K562 (cell line): ENCODE measurements around the gene MAGEA9B. TPM values are rescaled to one million over a fixed set of nuclear protein-coding genes. Genes with fewer than 3 reads are reported as not detected.

Experiments used
- ATAC-seq: fragments of 200-7000 bp; cut with Tn5 transposase; 3 replicates; pipeline ENCODE4 v1.9.1; 2020; ENCODE audit warnings: moderate library complexity
- BruUV-seq: library from RNA; stranded (reverse); fragments of 400-500 nt; replicated peaks from 2 replicates; lab custom pipeline; 2021; lab: Mats Ljungman, UMichigan
- CTCF ChIA-PET: fragments of 300-600 bp; formaldehyde crosslinking; extraction: SDS; loops from one replicate; lab custom pipeline; 2021; ENCODE audit warnings: low intra/inter-chr PET ratio; lab: Yijun Ruan, JAX
- POLR2A ChIA-PET: fragments of 300-600, 350-650 bp; sonication (Branson Sonifier 250); formaldehyde crosslinking; extraction: SDS; loops from one replicate; lab custom pipeline; 2021; ENCODE audit warnings: antibody characterized with exemption, inconsistent platforms; lab: Yijun Ruan, JAX
- DNase-seq, 4 experiments: peaks; one replicate each; pipeline versions ENCODE4 v3.0.0 to v3.0.0-alpha.2; 2011 to 2018; ENCODE audit warnings: low spot score in 3 of 4, mixed read lengths in 3 of 4; ENCODE audit errors: extremely low read depth in 1 of 4
- FAIRE-seq: peaks from 2 replicates; lab custom pipeline; 2011; peaks lifted over from hg19 to GRCh38; lab: Jason Lieb, UNC
- H2AFZ ChIP-seq: 2 replicates; pipeline ENCODE4 v1.6.0; 2011; ENCODE audit warnings: low read depth, low read length, control low read depth, inconsistent platforms
- H3K27ac ChIP-seq: fragments of 200-600 bp; 3 replicates; pipeline ENCODE4 v1.8.0; 2011; ENCODE audit warnings: low read depth, mild to moderate bottlenecking, control low read depth, inconsistent platforms, low read length, moderate library complexity, mixed read lengths; ENCODE audit errors: extremely low read depth
- H3K27me3 ChIP-seq, 2 experiments: fragments of 300-600 bp in 1 of 2; 2 replicates in 1 of 2; 3 replicates in 1 of 2; pipeline versions ENCODE4 v1.6.0 to v1.8.0; 2011; ENCODE audit warnings: inconsistent platforms in 2 of 2, low read length in 2 of 2, mild to moderate bottlenecking in 1 of 2, mixed read lengths in 1 of 2, moderate library complexity in 1 of 2; ENCODE audit not compliant: control insufficient read depth in 2 of 2, insufficient read depth in 2 of 2
- H3K36me3 ChIP-seq: fragments of 300-600 bp; 3 replicates; pipeline ENCODE4 v1.8.0; 2011; ENCODE audit warnings: mild to moderate bottlenecking, low read length, inconsistent platforms; ENCODE audit not compliant: control insufficient read depth, insufficient read depth
- H3K4me1 ChIP-seq, 2 experiments: fragments of 200-600 bp in 1 of 2; replicated peaks in 1 of 2; 2 replicates in 1 of 2; 3 replicates in 1 of 2; pipeline versions ENCODE4 v1.5.1 to v1.8.0; 2011; ENCODE audit warnings: inconsistent platforms in 2 of 2, low read length in 2 of 2, mild to moderate bottlenecking in 1 of 2, mixed read lengths in 1 of 2, moderate library complexity in 1 of 2; ENCODE audit not compliant: control insufficient read depth in 2 of 2, insufficient read depth in 2 of 2
- H3K4me2 ChIP-seq: 2 replicates; pipeline ENCODE4 v1.6.1; 2011; ENCODE audit warnings: low read length, control low read depth, inconsistent platforms, mixed read lengths; ENCODE audit not compliant: insufficient read depth
- H3K4me3 ChIP-seq: fragments of 200-600 bp; sonication (generic), shearing (Covaris generic); 2 replicates; pipeline ENCODE4 v1.5.1; 2016; ENCODE audit warnings: control low read depth, inconsistent platforms
- H3K79me2 ChIP-seq: fragments of 200-600 bp; 3 replicates; pipeline ENCODE4 v1.8.0; 2011; ENCODE audit warnings: low read length, inconsistent platforms; ENCODE audit not compliant: control insufficient read depth, insufficient read depth
- H3K9ac ChIP-seq, 2 experiments: 2 replicates each; pipeline versions ENCODE4 v1.6.0 to v1.6.1; 2011; ENCODE audit warnings: low read depth in 2 of 2, low read length in 2 of 2, control low read depth in 1 of 2, inconsistent platforms in 1 of 2, mild to moderate bottlenecking in 1 of 2, mixed read lengths in 1 of 2; ENCODE audit not compliant: insufficient read depth in 1 of 2
- H3K9me1 ChIP-seq: one replicate; pipeline ENCODE4 v1.6.0; 2011; ENCODE audit warnings: inconsistent platforms, mild to moderate bottlenecking, low read length, moderate library complexity; ENCODE audit not compliant: control insufficient read depth, insufficient read depth
- H3K9me3 ChIP-seq: replicated peaks from 2 replicates; pipeline ENCODE4 v1.5.1; 2011; ENCODE audit warnings: low read depth, low read length, inconsistent platforms; ENCODE audit not compliant: control insufficient read depth, insufficient read depth
- H4K20me1 ChIP-seq: replicated peaks from 2 replicates; pipeline ENCODE4 v1.6.1; 2011; ENCODE audit warnings: low read length, inconsistent platforms, mixed read lengths; ENCODE audit not compliant: control insufficient read depth, insufficient read depth
- ADNP ChIP-seq: fragments of 200-800 bp; sonication (Bioruptor generic); IDR thresholded peaks from 2 replicates; pipeline ENCODE4 v1.6.1; 2016; ENCODE audit warnings: missing genetic modification characterization, missing compliant biosample characterization
- CBFA2T2 ChIP-seq: fragments of 450-650 bp; conservative IDR thresholded peaks from 2 replicates; pipeline ENCODE4 v1.6.1; 2017; ENCODE audit warnings: mild to moderate bottlenecking
- CHD1 ChIP-seq: fragments of 200-600 bp; sonication (generic); IDR thresholded peaks from one replicate; pipeline ENCODE4 v1.6.1; 2012; ENCODE audit warnings: mild to moderate bottlenecking, moderate library complexity, low read length, inconsistent platforms
- ESRRB ChIP-seq: fragments of 250-450 bp; sonication (Bioruptor Pico); IDR thresholded peaks from 2 replicates; pipeline ENCODE4 v1.5.0; 2020; ENCODE audit warnings: mild to moderate bottlenecking, moderate library complexity, borderline replicate concordance
- HLTF ChIP-seq: fragments of 450-650 bp; IDR thresholded peaks from 2 replicates; pipeline ENCODE4 v1.6.1; 2016
- RBM22 ChIP-seq: fragments of 200-400 bp; formaldehyde crosslinking; IDR thresholded peaks from 2 replicates; pipeline ENCODE4 v1.6.1; 2018; ENCODE audit warnings: low read length, low read depth; ENCODE audit not compliant: poor library complexity, severe bottlenecking
- TOE1 ChIP-seq, 2 experiments: fragments of 450-650 bp in 1 of 2; sonication (generic) in 1 of 2; formaldehyde crosslinking in 1 of 2; IDR thresholded peaks; 2 replicates each; pipeline versions ENCODE4 v1.7.1 to v1.8.0; 2016 to 2022; ENCODE audit warnings: borderline replicate concordance in 2 of 2, mild to moderate bottlenecking in 2 of 2, antibody characterized with exemption in 1 of 2, inconsistent platforms in 1 of 2, low read depth in 1 of 2, missing genetic modification reagents in 1 of 2, moderate library complexity in 1 of 2
- ZNF146 ChIP-seq: IDR thresholded peaks from one replicate; pipeline ENCODE4 v1.6.1; 2018; ENCODE audit warnings: missing compliant biosample characterization; ENCODE audit not compliant: unreplicated experiment
- ZNF274 ChIP-seq: IDR thresholded peaks from 2 replicates; pipeline ENCODE4 v1.6.1; 2011; ENCODE audit warnings: low read depth, mild to moderate bottlenecking, low read length, moderate library complexity, borderline replicate concordance
- ZNF668 ChIP-seq: fragments of 250-450 bp; sonication (Bioruptor Pico); IDR thresholded peaks from 2 replicates; pipeline ENCODE4 v1.8.0; 2022; ENCODE audit warnings: mild to moderate bottlenecking, inconsistent platforms
- WGBS: fragments of 100-300 bp; shearing (Covaris generic); methylation state at CpG from one replicate; pipeline ENCODE4 v1.1.6; 2016; ENCODE audit warnings: low coverage, mixed read lengths; ENCODE audit not compliant: insufficient coverage; ENCODE audit errors: missing lambda C conversion rate; 5-methylcytosine and 5-hydroxymethylcytosine counted together
- in situ Hi-C: fragments of 300-500 bp; cut with MboI; formaldehyde crosslinking; loops from 4 replicates; pipeline ENCODE4 v1.15.0; 2018; ENCODE audit warnings: inconsistent platforms, mixed read lengths
- intact Hi-C: fragments of 100-400 bp; cut with micrococcal nuclease; formaldehyde crosslinking; loops from 2 replicates; pipeline ENCODE4 v1.14.2; 2022
- polyA plus RNA-seq, 8 experiments: library from polyadenylated mRNA; depleted of rRNA in 4 of 8; stranded (reverse) in 5 of 8; unstranded in 3 of 8; fragments of >200 nt; fragmentation: Nextera tagmentation in 2 of 8; fragmentation: Illumina TruSeq in 1 of 8; extraction: Ambion mirVana in 2 of 8; extraction: Trizol in 1 of 8; gene quantifications; 2 replicates each; pipeline versions ENCODE4 v1.2.1 to v1.2.3, GENCODE V29; 2011 to 2014; ENCODE audit warnings: inconsistent platforms in 1 of 8, missing spikeins in 1 of 8
- total RNA-seq, 7 experiments: library from RNA; depleted of rRNA in 6 of 7; stranded (reverse); fragments of >200 nt in 6 of 7; fragmentation: Illumina TruSeq in 2 of 7; extraction: Trizol in 2 of 7; gene quantifications; 2 replicates each; pipeline versions ENCODE4 v1.2.1 to v1.2.3, GENCODE V29; 2011 to 2021; ENCODE audit warnings: low replicate concordance in 1 of 7
- TF ChIP-seq, protein P1 (sequence below): sonication (generic); formaldehyde crosslinking; IDR thresholded peaks from 2 replicates; pipeline ENCODE4 v1.8.1; 2023; ENCODE audit warnings: mild to moderate bottlenecking, missing genetic modification reagents, moderate library complexity
- TF ChIP-seq, protein P2 (sequence below): fragments of 250-450 bp; sonication (Bioruptor Pico); IDR thresholded peaks from 2 replicates; pipeline ENCODE4 v1.4.0; 2020

The MAGEA9B gene
- total and polyA plus RNA-seq, 9 of the 15 experiments (the other 6 are each of a cell fraction or from before 2014, with no cell fraction given): 11.2 to 31.2 (median 14.1) TPM

DNA sequence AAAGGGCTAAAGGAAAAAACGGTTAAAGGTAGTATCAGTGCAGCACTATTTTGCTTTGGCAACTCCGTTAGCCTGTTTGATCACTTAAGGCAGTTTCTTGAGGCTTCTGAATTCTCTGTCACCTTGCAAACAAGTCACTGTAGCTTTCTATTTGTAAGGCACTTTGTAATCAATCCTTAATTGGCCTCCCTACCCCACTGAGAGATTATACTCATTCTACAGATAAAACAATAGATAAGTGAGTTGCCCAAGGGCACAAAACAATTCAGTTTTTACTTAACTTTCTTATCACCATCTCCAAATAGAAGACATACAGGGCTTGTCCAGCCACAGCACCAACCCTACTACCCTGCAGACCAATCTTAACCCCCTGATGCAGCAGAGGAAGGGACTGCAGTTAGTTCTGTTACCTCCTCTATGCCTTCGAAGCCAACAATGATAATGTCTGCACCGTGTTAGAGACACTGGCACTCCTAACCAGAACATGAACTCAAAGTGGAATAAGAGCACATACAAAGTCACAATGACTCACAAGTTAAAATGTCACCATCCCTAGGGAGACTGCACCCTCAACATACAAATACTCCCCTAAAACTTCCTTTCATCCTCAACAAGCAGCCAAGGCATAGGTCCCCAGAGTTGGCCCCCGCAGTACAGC is 42.6 kb upstream of the MAGEA9B start:
- Histone ChIP-seq H3K27ac (no peak overlapping the region), H3K79me2 (peaks cover 2% of the 10 kb centered on the region; the same call in 1 of the 3 replicates), H3K4me2 (no peak overlapping the region), H4K20me1 (peaks cover 4% of the 10 kb centered on the region; the same call in 1 of the 2 replicates), H3K36me3 (no peaks in the 10 kb centered on the region), H3K9ac (no peak overlapping the region), H3K27me3 (peaks cover 0 to 9% of the 10 kb centered on the region in 2 experiments; a peak in 2 of 5 replicates), H2AFZ (no peak overlapping the region), H3K4me3 (no peak overlapping the region)
- POLR2A ChIA-PET: no interaction called here
- 16% methylated on average over 5 of the region's 5 CpGs for WGBS
- DNase-seq (no peak), ATAC-seq (no peak)
- CTCF ChIA-PET: no interaction called here
- BruUV-seq: no TSS peak
- intact Hi-C loops: no loop called here
- no peak for TF ChIP-seq ADNP (tag)
- TF ChIP-seq ZNF668 (CRISPR knock-in tag): no peak
- no peak for TF ChIP-seq TOE1 (IDR thresholded peaks at IDR 0.05; ENCODE audit: borderline replicate concordance)
- TF ChIP-seq TOE1 (CRISPR knock-in tag; IDR thresholded peaks at IDR 0.05; ENCODE audit: borderline replicate concordance, low read depth): no peak
- TF ChIP-seq, all 486 proteins: peak for 0
- in situ Hi-C loops: loop anchor here (25.0 kb wide), 1 partner anchor 118 kb away; the partner anchor contains the start of gene IDS
- Histone ChIP-seq H3K9me1 (no peaks in the 10 kb centered on the region), H3K9me3 (no peaks in the 10 kb centered on the region; the same call in 1 of the 2 replicates), H3K4me1 (peaks cover 0 to 11% of the 10 kb centered on the region in 2 experiments; a peak in 2 of 5 replicates)
- no peak for FAIRE-seq

DNA sequence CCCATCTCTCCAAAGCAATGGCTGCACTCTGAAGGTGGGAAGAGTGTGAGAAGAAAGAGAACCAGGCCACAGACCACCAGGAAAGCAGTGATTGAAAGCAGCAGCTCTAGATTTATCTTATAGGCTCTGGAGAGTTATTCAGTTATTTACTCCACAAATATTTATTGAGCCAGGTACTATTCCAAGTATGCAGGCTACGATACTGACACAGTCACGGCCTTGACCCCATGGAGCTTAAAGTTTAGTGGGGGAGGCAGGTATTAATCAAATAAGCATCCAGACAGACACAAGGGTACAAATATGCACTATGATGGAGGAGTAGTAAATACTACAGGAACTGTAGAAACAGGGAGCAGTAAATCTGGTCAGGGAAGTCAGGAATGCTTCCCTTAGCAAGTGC is 41.5 kb upstream of the MAGEA9B start:
- Histone ChIP-seq H3K4me3 (no peak overlapping the region), H3K36me3 (no peaks in the 10 kb centered on the region), H3K4me2 (no peak overlapping the region), H3K27ac (no peak overlapping the region), H2AFZ (no peak overlapping the region), H3K79me2 (peaks cover 2% of the 10 kb centered on the region; the same call in 1 of the 3 replicates), H3K9me3 (no peaks in the 10 kb centered on the region), H3K27me3 (peaks cover 0 to 9% of the 10 kb centered on the region in 2 experiments; a peak in 2 of 5 replicates), H3K9me1 (no peaks in the 10 kb centered on the region), H3K4me1 (peaks cover 0 to 11% of the 10 kb centered on the region in 2 experiments; a peak in 2 of 5 replicates), H4K20me1 (peaks cover 4% of the 10 kb centered on the region; the same call in 1 of the 2 replicates), H3K9ac (no peak overlapping the region)
- FAIRE-seq (no peak), ATAC-seq (no peak), DNase-seq (no peak)
- in situ Hi-C loops: loop anchor here (25.0 kb wide), 1 partner anchor 116 kb away; the partner anchor contains the start of gene IDS
- ChIA-PET CTCF (no interaction called here), POLR2A (no interaction called here)
- intact Hi-C loops: no loop called here
- BruUV-seq: no TSS peak
- WGBS: 29% methylated on average over 2 of the region's 2 CpGs
- TF ChIP-seq CBFA2T2: no peak
- TF ChIP-seq CHD1: no peak
- no peak for TF ChIP-seq RBM22
- no peak for TF ChIP-seq ZNF146 (CRISPR knock-in tag)
- no peak for TF ChIP-seq HLTF
- no peak for TF ChIP-seq ZNF274
- TF ChIP-seq, protein P1, sequence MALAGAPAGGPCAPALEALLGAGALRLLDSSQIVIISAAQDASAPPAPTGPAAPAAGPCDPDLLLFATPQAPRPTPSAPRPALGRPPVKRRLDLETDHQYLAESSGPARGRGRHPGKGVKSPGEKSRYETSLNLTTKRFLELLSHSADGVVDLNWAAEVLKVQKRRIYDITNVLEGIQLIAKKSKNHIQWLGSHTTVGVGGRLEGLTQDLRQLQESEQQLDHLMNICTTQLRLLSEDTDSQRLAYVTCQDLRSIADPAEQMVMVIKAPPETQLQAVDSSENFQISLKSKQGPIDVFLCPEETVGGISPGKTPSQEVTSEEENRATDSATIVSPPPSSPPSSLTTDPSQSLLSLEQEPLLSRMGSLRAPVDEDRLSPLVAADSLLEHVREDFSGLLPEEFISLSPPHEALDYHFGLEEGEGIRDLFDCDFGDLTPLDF (CRISPR knock-in tag): no peak
- TF ChIP-seq, protein P2, sequence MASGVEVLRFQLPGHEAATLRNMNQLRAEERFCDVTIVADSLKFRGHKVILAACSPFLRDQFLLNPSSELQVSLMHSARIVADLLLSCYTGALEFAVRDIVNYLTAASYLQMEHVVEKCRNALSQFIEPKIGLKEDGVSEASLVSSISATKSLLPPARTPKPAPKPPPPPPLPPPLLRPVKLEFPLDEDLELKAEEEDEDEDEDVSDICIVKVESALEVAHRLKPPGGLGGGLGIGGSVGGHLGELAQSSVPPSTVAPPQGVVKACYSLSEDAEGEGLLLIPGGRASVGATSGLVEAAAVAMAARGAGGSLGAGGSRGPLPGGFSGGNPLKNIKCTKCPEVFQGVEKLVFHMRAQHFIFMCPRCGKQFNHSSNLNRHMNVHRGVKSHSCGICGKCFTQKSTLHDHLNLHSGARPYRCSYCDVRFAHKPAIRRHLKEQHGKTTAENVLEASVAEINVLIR (CRISPR knock-in tag): no peak
- TF ChIP-seq ESRRB (CRISPR knock-in tag): no peak
